HEK293 (cell line): ENCODE results near the gene PHF8.

ENCODE experiments used
- HOXC10 ChIP-seq: sonication (generic); formaldehyde crosslinking; IDR thresholded peaks from 2 replicates; pipeline ENCODE4 v1.8.1; 2023; ENCODE audit warnings: mild to moderate bottlenecking, missing genetic modification reagents
- OVOL3 ChIP-seq: fragments of 450-650 bp; formaldehyde crosslinking; IDR thresholded peaks from 2 replicates; pipeline ENCODE4 v1.5.1; 2016; ENCODE audit warnings: missing biosample characterization, missing genetic modification characterization
- PRDM1 ChIP-seq: fragments of 450-650 bp; formaldehyde crosslinking; IDR thresholded peaks from 2 replicates; pipeline ENCODE4; 2016; ENCODE audit warnings: missing biosample characterization, missing genetic modification characterization
- SCRT2 ChIP-seq: fragments of 450-650 bp; formaldehyde crosslinking; IDR thresholded peaks from 2 replicates; pipeline ENCODE4 v1.5.1; 2016; ENCODE audit warnings: missing biosample characterization, missing genetic modification characterization
- ZBTB20 ChIP-seq: fragments of 450-650 bp; formaldehyde crosslinking; IDR thresholded peaks from 2 replicates; pipeline ENCODE4 v1.5.1; 2016; ENCODE audit warnings: missing biosample characterization, missing genetic modification characterization
- ZBTB6 ChIP-seq: fragments of 450-650 bp; formaldehyde crosslinking; IDR thresholded peaks from 2 replicates; pipeline ENCODE4 v1.5.1; 2017; ENCODE audit warnings: missing biosample characterization, missing genetic modification characterization
- ZBTB7A ChIP-seq: fragments of 450-650 bp; formaldehyde crosslinking; IDR thresholded peaks from 2 replicates; pipeline ENCODE4 v1.5.1; 2016; ENCODE audit warnings: low read depth, missing biosample characterization, missing genetic modification characterization
- ZFP69B ChIP-seq: fragments of 450-650 bp; formaldehyde crosslinking; IDR thresholded peaks from 2 replicates; pipeline ENCODE4 v1.5.1; 2016; ENCODE audit warnings: missing biosample characterization, missing genetic modification characterization
- ZNF114 ChIP-seq: fragments of 450-650 bp; formaldehyde crosslinking; IDR thresholded peaks from 2 replicates; pipeline ENCODE4 v1.5.0; 2017; ENCODE audit warnings: missing biosample characterization, missing genetic modification characterization
- ZNF121 ChIP-seq: fragments of 450-650 bp; formaldehyde crosslinking; IDR thresholded peaks from 2 replicates; pipeline ENCODE4 v1.5.1; 2016; ENCODE audit warnings: missing biosample characterization, missing genetic modification characterization
- ZNF138 ChIP-seq: fragments of 450-650 bp; formaldehyde crosslinking; IDR thresholded peaks from 2 replicates; pipeline ENCODE4 v1.5.1; 2016; ENCODE audit warnings: missing biosample characterization, missing genetic modification characterization, borderline replicate concordance
- ZNF175 ChIP-seq: fragments of 450-650 bp; formaldehyde crosslinking; IDR thresholded peaks from 2 replicates; pipeline ENCODE4 v1.5.1; 2016; ENCODE audit warnings: missing biosample characterization, missing genetic modification characterization
- ZNF266 ChIP-seq: fragments of 450-650 bp; formaldehyde crosslinking; IDR thresholded peaks from 2 replicates; pipeline ENCODE4 v1.5.1; 2016; ENCODE audit warnings: missing biosample characterization, missing genetic modification characterization, low read depth
- ZNF311 ChIP-seq: fragments of 450-650 bp; formaldehyde crosslinking; IDR thresholded peaks from 2 replicates; pipeline ENCODE4 v1.5.1; 2017; ENCODE audit warnings: missing biosample characterization, missing genetic modification characterization, borderline replicate concordance
- ZNF37A ChIP-seq: fragments of 450-650 bp; IDR thresholded peaks from 2 replicates; pipeline ENCODE4 v1.5.1; 2018; ENCODE audit warnings: missing biosample characterization, missing genetic modification characterization
- ZNF404 ChIP-seq: fragments of 450-650 bp; formaldehyde crosslinking; IDR thresholded peaks from 2 replicates; pipeline ENCODE4 v1.5.1; 2017; ENCODE audit warnings: missing biosample characterization, missing genetic modification characterization
- ZNF514 ChIP-seq: fragments of 450-650 bp; formaldehyde crosslinking; IDR thresholded peaks from 2 replicates; pipeline ENCODE4 v1.5.1; 2016; ENCODE audit warnings: missing biosample characterization, missing genetic modification characterization
- ZNF529 ChIP-seq: fragments of 450-650 bp; formaldehyde crosslinking; IDR thresholded peaks from 2 replicates; pipeline ENCODE4 v1.5.1; 2017; ENCODE audit warnings: missing genetic modification characterization, missing biosample characterization; ENCODE audit not compliant: insufficient replicate concordance
- ZNF544 ChIP-seq: fragments of 450-650 bp; formaldehyde crosslinking; IDR thresholded peaks from 2 replicates; pipeline ENCODE4 v1.5.0; 2017; ENCODE audit warnings: missing biosample characterization, missing genetic modification characterization
- ZNF747 ChIP-seq: fragments of 450-650 bp; formaldehyde crosslinking; IDR thresholded peaks from 2 replicates; pipeline ENCODE4 v1.5.1; 2016; ENCODE audit warnings: missing biosample characterization, missing genetic modification characterization
- ZNF792 ChIP-seq: fragments of 450-650 bp; formaldehyde crosslinking; IDR thresholded peaks from 2 replicates; pipeline ENCODE4 v1.5.1; 2016; ENCODE audit warnings: missing biosample characterization, missing genetic modification characterization
- ZSCAN16 ChIP-seq: fragments of 450-650 bp; formaldehyde crosslinking; IDR thresholded peaks from 2 replicates; pipeline ENCODE4 v1.5.1; 2016; ENCODE audit warnings: missing biosample characterization, missing genetic modification characterization
- ZSCAN30 ChIP-seq: fragments of 450-650 bp; IDR thresholded peaks from 2 replicates; pipeline ENCODE4 v1.5.1; 2018; ENCODE audit warnings: missing biosample characterization, mild to moderate bottlenecking, missing genetic modification characterization, moderate library complexity
- ZSCAN4 ChIP-seq: fragments of 450-650 bp; formaldehyde crosslinking; IDR thresholded peaks from 2 replicates; pipeline ENCODE4 v1.5.1; 2017; ENCODE audit warnings: missing biosample characterization, missing genetic modification characterization
- TF ChIP-seq, protein P1 (sequence below): fragments of 450-650 bp; formaldehyde crosslinking; IDR thresholded peaks from 2 replicates; pipeline ENCODE4 v1.5.1; 2016; ENCODE audit warnings: missing biosample characterization, missing genetic modification characterization
- TF ChIP-seq, protein P2 (sequence below): fragments of 450-650 bp; formaldehyde crosslinking; IDR thresholded peaks from 2 replicates; pipeline ENCODE4 v1.5.1; 2017; ENCODE audit warnings: missing biosample characterization, missing genetic modification characterization
- TF ChIP-seq, protein P3 (sequence below): fragments of 450-650 bp; formaldehyde crosslinking; IDR thresholded peaks from 2 replicates; pipeline ENCODE4 v1.5.1; 2016; ENCODE audit warnings: missing biosample characterization, missing genetic modification characterization
- TF ChIP-seq, protein P4 (sequence below): fragments of 450-650 bp; formaldehyde crosslinking; IDR thresholded peaks from 2 replicates; pipeline ENCODE4 v1.5.1; 2016; ENCODE audit warnings: missing biosample characterization, missing genetic modification characterization, low read depth
- TF ChIP-seq, protein P5 (sequence below): fragments of 450-650 bp; formaldehyde crosslinking; IDR thresholded peaks from 2 replicates; pipeline ENCODE4 v1.5.1; 2017; ENCODE audit warnings: missing biosample characterization, mild to moderate bottlenecking, missing genetic modification characterization, moderate library complexity

PHF8 gene

DNA sequence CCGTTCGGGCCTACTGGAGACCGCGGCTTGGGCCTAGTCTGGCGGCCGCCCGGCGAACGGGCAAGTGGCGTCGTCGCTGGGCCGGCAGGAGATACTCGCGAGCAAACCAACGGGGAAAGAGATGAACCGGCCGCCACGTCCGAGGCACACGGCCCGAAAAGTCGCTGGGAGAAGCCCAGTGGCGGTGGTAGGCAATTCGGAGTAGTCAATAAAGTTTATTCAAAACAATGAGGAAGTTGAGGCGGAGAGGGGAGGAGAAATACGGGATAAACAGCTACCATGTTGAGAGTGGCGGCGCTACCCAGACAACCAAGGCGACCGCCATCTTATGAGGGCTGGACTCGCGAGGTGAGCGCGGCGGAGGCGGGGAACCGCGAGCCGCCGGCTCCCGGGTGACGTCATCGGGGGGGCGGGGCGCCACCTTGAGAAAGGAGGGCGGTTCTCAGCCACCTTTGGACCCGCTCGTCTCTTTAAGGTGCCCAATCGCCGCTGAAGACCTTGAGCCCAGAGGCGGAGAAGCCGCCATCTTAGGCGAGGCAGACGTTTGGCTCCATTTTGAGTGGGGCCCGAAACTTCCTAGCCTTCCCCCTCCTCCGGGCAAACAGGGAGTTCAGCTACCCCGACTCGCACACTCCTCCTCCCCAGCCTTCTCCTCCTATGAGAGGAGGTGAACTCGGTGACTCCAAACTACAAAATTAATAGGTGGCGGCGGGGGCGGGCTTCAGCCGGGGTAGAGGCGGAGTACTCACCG, at the start of gene PHF8 (continued):
- TF ChIP-seq, protein P1, sequence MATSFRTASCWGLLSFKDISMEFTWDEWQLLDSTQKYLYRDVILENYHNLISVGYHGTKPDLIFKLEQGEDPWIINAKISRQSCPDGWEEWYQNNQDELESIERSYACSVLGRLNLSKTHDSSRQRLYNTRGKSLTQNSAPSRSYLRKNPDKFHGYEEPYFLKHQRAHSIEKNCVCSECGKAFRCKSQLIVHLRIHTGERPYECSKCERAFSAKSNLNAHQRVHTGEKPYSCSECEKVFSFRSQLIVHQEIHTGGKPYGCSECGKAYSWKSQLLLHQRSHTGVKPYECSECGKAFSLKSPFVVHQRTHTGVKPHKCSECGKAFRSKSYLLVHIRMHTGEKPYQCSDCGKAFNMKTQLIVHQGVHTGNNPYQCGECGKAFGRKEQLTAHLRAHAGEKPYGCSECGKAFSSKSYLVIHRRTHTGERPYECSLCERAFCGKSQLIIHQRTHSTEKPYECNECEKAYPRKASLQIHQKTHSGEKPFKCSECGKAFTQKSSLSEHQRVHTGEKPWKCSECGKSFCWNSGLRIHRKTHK: no peak
- TF ChIP-seq ZFP69B (peak; percentile 61; the same call in 1 of the 2 replicates), ZNF747 (tag by site-specific recombination) (no peak), ZNF404 (no peak), ZNF37A (tag by site-specific recombination) (no peak), ZBTB20 (tag by site-specific recombination) (0 out of 2 replicates have a peak, but pooled peaks have one; percentile 38), OVOL3 (tag by site-specific recombination) (peak; percentile 4; the same call in 1 of the 2 replicates), ZBTB7A (tag by site-specific recombination) (0 out of 2 replicates have a peak, but pooled peaks have one; percentile 40), ZNF138 (tag by site-specific recombination) (no peak), HOXC10 (CRISPR knock-in tag) (no peak), ZNF266 (no peak), ZNF175 (tag by site-specific recombination) (no peak), ZNF121 (tag by site-specific recombination) (no peak; the same call in 1 of the 2 replicates), ZNF792 (tag by site-specific recombination) (no peak), ZSCAN4 (peak; percentile 61), ZNF311 (tag by site-specific recombination) (no peak), ZNF529 (no peak), SCRT2 (tag by site-specific recombination) (0 out of 2 replicates have a peak, but pooled peaks have one; percentile 21), ZNF114 (no peak), ZSCAN30 (peak; percentile 93), ZBTB6 (tag by site-specific recombination) (peak; percentile 60; the same call in 1 of the 2 replicates), ZNF514 (tag by site-specific recombination) (no peak), ZNF544 (no peak), ZSCAN16 (0 out of 2 replicates have a peak, but pooled peaks have one; percentile 41), PRDM1 (no peak)
- TF ChIP-seq, protein P2, sequence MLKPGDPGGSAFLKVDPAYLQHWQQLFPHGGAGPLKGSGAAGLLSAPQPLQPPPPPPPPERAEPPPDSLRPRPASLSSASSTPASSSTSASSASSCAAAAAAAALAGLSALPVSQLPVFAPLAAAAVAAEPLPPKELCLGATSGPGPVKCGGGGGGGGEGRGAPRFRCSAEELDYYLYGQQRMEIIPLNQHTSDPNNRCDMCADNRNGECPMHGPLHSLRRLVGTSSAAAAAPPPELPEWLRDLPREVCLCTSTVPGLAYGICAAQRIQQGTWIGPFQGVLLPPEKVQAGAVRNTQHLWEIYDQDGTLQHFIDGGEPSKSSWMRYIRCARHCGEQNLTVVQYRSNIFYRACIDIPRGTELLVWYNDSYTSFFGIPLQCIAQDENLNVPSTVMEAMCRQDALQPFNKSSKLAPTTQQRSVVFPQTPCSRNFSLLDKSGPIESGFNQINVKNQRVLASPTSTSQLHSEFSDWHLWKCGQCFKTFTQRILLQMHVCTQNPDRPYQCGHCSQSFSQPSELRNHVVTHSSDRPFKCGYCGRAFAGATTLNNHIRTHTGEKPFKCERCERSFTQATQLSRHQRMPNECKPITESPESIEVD: no peak
- TF ChIP-seq, protein P3, sequence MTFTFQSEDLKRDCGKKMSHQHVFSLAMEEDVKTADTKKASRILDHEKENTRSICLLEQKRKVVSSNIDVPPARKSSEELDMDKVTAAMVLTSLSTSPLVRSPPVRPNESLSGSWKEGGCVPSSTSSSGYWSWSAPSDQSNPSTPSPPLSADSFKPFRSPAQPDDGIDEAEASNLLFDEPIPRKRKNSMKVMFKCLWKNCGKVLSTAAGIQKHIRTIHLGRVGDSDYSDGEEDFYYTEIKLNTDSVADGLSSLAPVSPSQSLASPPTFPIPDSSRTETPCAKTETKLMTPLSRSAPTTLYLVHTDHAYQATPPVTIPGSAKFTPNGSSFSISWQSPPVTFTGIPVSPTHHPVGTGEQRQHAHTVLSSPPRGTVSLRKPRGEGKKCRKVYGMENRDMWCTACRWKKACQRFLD: no peak
- TF ChIP-seq, protein P4, sequence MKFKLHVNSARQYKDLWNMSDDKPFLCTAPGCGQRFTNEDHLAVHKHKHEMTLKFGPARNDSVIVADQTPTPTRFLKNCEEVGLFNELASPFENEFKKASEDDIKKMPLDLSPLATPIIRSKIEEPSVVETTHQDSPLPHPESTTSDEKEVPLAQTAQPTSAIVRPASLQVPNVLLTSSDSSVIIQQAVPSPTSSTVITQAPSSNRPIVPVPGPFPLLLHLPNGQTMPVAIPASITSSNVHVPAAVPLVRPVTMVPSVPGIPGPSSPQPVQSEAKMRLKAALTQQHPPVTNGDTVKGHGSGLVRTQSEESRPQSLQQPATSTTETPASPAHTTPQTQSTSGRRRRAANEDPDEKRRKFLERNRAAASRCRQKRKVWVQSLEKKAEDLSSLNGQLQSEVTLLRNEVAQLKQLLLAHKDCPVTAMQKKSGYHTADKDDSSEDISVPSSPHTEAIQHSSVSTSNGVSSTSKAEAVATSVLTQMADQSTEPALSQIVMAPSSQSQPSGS (tag by site-specific recombination): peak; percentile 99
- TF ChIP-seq, protein P5, sequence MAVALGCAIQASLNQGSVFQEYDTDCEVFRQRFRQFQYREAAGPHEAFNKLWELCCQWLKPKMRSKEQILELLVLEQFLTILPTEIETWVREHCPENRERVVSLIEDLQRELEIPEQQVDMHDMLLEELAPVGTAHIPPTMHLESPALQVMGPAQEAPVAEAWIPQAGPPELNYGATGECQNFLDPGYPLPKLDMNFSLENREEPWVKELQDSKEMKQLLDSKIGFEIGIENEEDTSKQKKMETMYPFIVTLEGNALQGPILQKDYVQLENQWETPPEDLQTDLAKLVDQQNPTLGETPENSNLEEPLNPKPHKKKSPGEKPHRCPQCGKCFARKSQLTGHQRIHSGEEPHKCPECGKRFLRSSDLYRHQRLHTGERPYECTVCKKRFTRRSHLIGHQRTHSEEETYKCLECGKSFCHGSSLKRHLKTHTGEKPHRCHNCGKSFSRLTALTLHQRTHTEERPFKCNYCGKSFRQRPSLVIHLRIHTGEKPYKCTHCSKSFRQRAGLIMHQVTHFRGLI (tag by site-specific recombination): peak; percentile 73
